GM12878 (cell line): Measurements from ENCODE around the gene CD300E. TPM values are rescaled to one million over a fixed set of nuclear protein-coding genes. Genes with fewer than 3 reads are reported as not detected.

Source experiments
- ATF7 ChIP-seq: fragments of 450-650 bp; IDR thresholded peaks from 2 replicates; pipeline ENCODE4 v1.6.1; 2016; ENCODE audit warnings: low read depth, mild to moderate bottlenecking
- CEBPB ChIP-seq, 2 experiments: fragments of 150-350 bp in 1 of 2; IDR thresholded peaks; 2 replicates each; pipeline ENCODE4 v1.6.1; 2012 to 2014; ENCODE audit warnings: low read depth in 2 of 2, low read length in 2 of 2, borderline replicate concordance in 1 of 2, inconsistent platforms in 1 of 2
- CHD2 ChIP-seq: IDR thresholded peaks from 2 replicates; pipeline ENCODE4 v1.6.1; 2011; ENCODE audit warnings: low read depth, low read length, improper control_type of control experiment, borderline replicate concordance
- CREM ChIP-seq: IDR thresholded peaks from 2 replicates; pipeline ENCODE4 v1.6.1; 2014; ENCODE audit warnings: antibody characterized with exemption, low read depth
- ESRRA ChIP-seq: IDR thresholded peaks from 2 replicates; pipeline ENCODE4 v1.6.1; 2012; ENCODE audit warnings: mild to moderate bottlenecking, low read length, improper control_type of control experiment
- GABPA ChIP-seq: IDR thresholded peaks from 2 replicates; pipeline ENCODE4 v1.6.1; 2014; ENCODE audit warnings: antibody characterized with exemption, low read depth, mild to moderate bottlenecking, inconsistent platforms
- HDAC6 ChIP-seq: fragments of 200-600 bp; sonication (generic); IDR thresholded peaks from one replicate; pipeline ENCODE4 v1.8.0; 2017; ENCODE audit warnings: antibody characterized with exemption; ENCODE audit not compliant: unreplicated experiment
- NFYA ChIP-seq: IDR thresholded peaks from 2 replicates; pipeline ENCODE4 v1.6.1; 2011; ENCODE audit warnings: low read depth, mild to moderate bottlenecking, low read length, improper control_type of control experiment, borderline replicate concordance
- NR2F1 ChIP-seq: fragments of 450-650 bp; conservative IDR thresholded peaks from 2 replicates; pipeline ENCODE4 v1.6.1; 2017; ENCODE audit warnings: mild to moderate bottlenecking
- RFX5 ChIP-seq: IDR thresholded peaks from 2 replicates; pipeline ENCODE4 v1.6.1; 2011; ENCODE audit warnings: low read depth, low read length, improper control_type of control experiment
- SIX5 ChIP-seq: IDR thresholded peaks from 2 replicates; pipeline ENCODE4 v1.6.1; 2011; ENCODE audit warnings: mild to moderate bottlenecking, low read depth, low read length, moderate library complexity; ENCODE audit not compliant: severe bottlenecking
- SMAD1 ChIP-seq: fragments of 450-650 bp; IDR thresholded peaks from 2 replicates; pipeline ENCODE4 v1.6.1; 2018; ENCODE audit warnings: mild to moderate bottlenecking, low read depth; ENCODE audit not compliant: partially characterized antibody
- SMARCA5 ChIP-seq: fragments of 450-650 bp; IDR thresholded peaks from 2 replicates; pipeline ENCODE4 v1.6.1; 2017; ENCODE audit warnings: mild to moderate bottlenecking
- STAT3 ChIP-seq: IDR thresholded peaks from 2 replicates; pipeline ENCODE4 v1.6.1; 2011; ENCODE audit warnings: low read depth, low read length, improper control_type of control experiment
- TARDBP ChIP-seq: IDR thresholded peaks from 2 replicates; pipeline ENCODE4 v1.6.1; 2016; ENCODE audit warnings: borderline replicate concordance
- YBX1 ChIP-seq: fragments of 450-650 bp; IDR thresholded peaks from 2 replicates; pipeline ENCODE4 v1.6.1; 2016; ENCODE audit warnings: antibody characterized with exemption
- polyA plus RNA-seq, 11 experiments: library from polyadenylated mRNA; depleted of rRNA in 4 of 11; unstranded in 6 of 11; stranded (reverse) in 5 of 11; fragments of >200 nt; fragmentation: Nextera tagmentation in 4 of 11; fragmentation: Illumina TruSeq in 1 of 11; extraction: Ambion mirVana in 4 of 11; extraction: Trizol in 1 of 11; gene quantifications; 1 replicate in 1 of 11; 2 replicates in 10 of 11; pipeline versions ENCODE4 v1.2.1 to v1.2.3, GENCODE V29; 2011 to 2016; ENCODE audit warnings: inconsistent platforms in 2 of 11, missing spikeins in 2 of 11, low read depth in 1 of 11
- total RNA-seq, 4 experiments: library from RNA; depleted of rRNA in 3 of 4; stranded (reverse); fragments of >200 nt in 3 of 4; fragmentation: Illumina TruSeq in 1 of 4; extraction: Trizol in 1 of 4; gene quantifications; 2 replicates each; pipeline versions ENCODE4 v1.2.1 to v1.2.3, GENCODE V29; 2013 to 2021
- TF ChIP-seq, protein P1 (sequence below): IDR thresholded peaks from 2 replicates; pipeline ENCODE4 v1.6.1; 2011; ENCODE audit warnings: low read depth, low read length, improper control_type of control experiment, borderline replicate concordance
- TF ChIP-seq, protein P2 (sequence below): fragments of 450-650 bp; IDR thresholded peaks from 2 replicates; pipeline ENCODE4 v1.6.1; 2017; ENCODE audit warnings: antibody characterized with exemption, mild to moderate bottlenecking, moderate library complexity
- TF ChIP-seq, protein P3 (sequence below), 3 experiments: IDR thresholded peaks in 2 of 3; conservative IDR thresholded peaks in 1 of 3; 2 replicates each; pipeline ENCODE4 v1.5.1; 2011; ENCODE audit warnings: low read depth in 3 of 3, low read length in 3 of 3, mild to moderate bottlenecking in 3 of 3, control low read depth in 2 of 3, moderate library complexity in 2 of 3, inconsistent platforms in 1 of 3, mixed read lengths in 1 of 3; ENCODE audit not compliant: control insufficient read depth in 2 of 3, insufficient read depth in 1 of 3; ENCODE audit errors: extremely low read depth in 1 of 3
- TF ChIP-seq, protein P4 (sequence below): fragments of 150-350 bp; IDR thresholded peaks from 2 replicates; pipeline ENCODE4 v1.6.1; 2014; ENCODE audit warnings: mild to moderate bottlenecking, low read depth, low read length
- TF ChIP-seq, protein P5 (sequence below): fragments of 450-650 bp; conservative IDR thresholded peaks from 2 replicates; pipeline ENCODE4 v1.6.1; 2017; ENCODE audit warnings: mild to moderate bottlenecking, moderate library complexity

The CD300E gene
- total and polyA plus RNA-seq, 10 of the 15 experiments (the other 5 are each of a cell fraction or from before 2014, with no cell fraction given): not detected

DNA sequence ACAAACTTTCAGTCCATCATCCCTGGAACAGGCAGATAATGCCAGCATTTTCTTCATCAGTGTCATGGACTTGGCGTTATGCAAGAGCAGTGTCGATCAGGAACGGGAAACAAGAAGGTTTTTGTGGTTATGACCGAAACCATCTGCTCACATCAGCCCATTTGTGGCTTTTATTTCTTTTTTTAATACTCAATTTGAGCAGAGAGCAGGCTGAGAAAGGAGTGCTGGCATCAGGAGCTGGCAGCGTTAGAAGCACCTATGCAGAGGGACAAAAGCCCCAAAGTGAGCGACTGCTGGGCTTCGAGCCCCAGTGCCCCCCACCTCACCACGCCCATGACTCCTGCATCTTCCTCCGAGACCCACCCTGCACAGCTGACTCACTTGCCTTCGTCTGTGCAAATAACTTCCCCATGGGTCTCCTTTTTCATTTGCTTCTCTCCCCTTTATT, 16.2 kb upstream of the CD300E start (continued):
- TF ChIP-seq, protein P1, sequence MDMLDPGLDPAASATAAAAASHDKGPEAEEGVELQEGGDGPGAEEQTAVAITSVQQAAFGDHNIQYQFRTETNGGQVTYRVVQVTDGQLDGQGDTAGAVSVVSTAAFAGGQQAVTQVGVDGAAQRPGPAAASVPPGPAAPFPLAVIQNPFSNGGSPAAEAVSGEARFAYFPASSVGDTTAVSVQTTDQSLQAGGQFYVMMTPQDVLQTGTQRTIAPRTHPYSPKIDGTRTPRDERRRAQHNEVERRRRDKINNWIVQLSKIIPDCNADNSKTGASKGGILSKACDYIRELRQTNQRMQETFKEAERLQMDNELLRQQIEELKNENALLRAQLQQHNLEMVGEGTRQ: no peak
- TF ChIP-seq NFYA: no peak
- TF ChIP-seq, protein P2, sequence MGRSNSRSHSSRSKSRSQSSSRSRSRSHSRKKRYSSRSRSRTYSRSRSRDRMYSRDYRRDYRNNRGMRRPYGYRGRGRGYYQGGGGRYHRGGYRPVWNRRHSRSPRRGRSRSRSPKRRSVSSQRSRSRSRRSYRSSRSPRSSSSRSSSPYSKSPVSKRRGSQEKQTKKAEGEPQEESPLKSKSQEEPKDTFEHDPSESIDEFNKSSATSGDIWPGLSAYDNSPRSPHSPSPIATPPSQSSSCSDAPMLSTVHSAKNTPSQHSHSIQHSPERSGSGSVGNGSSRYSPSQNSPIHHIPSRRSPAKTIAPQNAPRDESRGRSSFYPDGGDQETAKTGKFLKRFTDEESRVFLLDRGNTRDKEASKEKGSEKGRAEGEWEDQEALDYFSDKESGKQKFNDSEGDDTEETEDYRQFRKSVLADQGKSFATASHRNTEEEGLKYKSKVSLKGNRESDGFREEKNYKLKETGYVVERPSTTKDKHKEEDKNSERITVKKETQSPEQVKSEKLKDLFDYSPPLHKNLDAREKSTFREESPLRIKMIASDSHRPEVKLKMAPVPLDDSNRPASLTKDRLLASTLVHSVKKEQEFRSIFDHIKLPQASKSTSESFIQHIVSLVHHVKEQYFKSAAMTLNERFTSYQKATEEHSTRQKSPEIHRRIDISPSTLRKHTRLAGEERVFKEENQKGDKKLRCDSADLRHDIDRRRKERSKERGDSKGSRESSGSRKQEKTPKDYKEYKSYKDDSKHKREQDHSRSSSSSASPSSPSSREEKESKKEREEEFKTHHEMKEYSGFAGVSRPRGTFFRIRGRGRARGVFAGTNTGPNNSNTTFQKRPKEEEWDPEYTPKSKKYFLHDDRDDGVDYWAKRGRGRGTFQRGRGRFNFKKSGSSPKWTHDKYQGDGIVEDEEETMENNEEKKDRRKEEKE: no peak
- no peak for TF ChIP-seq HDAC6
- TF ChIP-seq, protein P3, sequence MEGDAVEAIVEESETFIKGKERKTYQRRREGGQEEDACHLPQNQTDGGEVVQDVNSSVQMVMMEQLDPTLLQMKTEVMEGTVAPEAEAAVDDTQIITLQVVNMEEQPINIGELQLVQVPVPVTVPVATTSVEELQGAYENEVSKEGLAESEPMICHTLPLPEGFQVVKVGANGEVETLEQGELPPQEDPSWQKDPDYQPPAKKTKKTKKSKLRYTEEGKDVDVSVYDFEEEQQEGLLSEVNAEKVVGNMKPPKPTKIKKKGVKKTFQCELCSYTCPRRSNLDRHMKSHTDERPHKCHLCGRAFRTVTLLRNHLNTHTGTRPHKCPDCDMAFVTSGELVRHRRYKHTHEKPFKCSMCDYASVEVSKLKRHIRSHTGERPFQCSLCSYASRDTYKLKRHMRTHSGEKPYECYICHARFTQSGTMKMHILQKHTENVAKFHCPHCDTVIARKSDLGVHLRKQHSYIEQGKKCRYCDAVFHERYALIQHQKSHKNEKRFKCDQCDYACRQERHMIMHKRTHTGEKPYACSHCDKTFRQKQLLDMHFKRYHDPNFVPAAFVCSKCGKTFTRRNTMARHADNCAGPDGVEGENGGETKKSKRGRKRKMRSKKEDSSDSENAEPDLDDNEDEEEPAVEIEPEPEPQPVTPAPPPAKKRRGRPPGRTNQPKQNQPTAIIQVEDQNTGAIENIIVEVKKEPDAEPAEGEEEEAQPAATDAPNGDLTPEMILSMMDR (IDR thresholded peaks at IDR 0.05 in 2 of 3, conservative IDR thresholded peaks at IDR 0.05 in 1 of 3; ENCODE audit: control insufficient read depth in 2 of 3, extremely low read depth in 1 of 3, insufficient read depth in 1 of 3, low read depth in 3 of 3, low read length in 3 of 3): no peak
- no peak for TF ChIP-seq CREM
- no peak for TF ChIP-seq STAT3
- peak in 1 of 2 experiments; percentile 26; a peak in 1 of 4 replicates for TF ChIP-seq CEBPB (IDR thresholded peaks at IDR 0.05; ENCODE audit: borderline replicate concordance in 1 of 2, low read depth in 2 of 2, low read length in 2 of 2)
- TF ChIP-seq SMAD1: no peak
- TF ChIP-seq SIX5: no peak
- TF ChIP-seq CHD2: no peak
- TF ChIP-seq ATF7: no peak
- no peak for TF ChIP-seq GABPA
- TF ChIP-seq NR2F1: no peak
- no peak for TF ChIP-seq ESRRA
- TF ChIP-seq, protein P4, sequence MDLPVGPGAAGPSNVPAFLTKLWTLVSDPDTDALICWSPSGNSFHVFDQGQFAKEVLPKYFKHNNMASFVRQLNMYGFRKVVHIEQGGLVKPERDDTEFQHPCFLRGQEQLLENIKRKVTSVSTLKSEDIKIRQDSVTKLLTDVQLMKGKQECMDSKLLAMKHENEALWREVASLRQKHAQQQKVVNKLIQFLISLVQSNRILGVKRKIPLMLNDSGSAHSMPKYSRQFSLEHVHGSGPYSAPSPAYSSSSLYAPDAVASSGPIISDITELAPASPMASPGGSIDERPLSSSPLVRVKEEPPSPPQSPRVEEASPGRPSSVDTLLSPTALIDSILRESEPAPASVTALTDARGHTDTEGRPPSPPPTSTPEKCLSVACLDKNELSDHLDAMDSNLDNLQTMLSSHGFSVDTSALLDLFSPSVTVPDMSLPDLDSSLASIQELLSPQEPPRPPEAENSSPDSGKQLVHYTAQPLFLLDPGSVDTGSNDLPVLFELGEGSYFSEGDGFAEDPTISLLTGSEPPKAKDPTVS: no peak
- no peak for TF ChIP-seq YBX1
- no peak for TF ChIP-seq RFX5
- TF ChIP-seq SMARCA5: no peak
- TF ChIP-seq TARDBP: no peak
- TF ChIP-seq, protein P5, sequence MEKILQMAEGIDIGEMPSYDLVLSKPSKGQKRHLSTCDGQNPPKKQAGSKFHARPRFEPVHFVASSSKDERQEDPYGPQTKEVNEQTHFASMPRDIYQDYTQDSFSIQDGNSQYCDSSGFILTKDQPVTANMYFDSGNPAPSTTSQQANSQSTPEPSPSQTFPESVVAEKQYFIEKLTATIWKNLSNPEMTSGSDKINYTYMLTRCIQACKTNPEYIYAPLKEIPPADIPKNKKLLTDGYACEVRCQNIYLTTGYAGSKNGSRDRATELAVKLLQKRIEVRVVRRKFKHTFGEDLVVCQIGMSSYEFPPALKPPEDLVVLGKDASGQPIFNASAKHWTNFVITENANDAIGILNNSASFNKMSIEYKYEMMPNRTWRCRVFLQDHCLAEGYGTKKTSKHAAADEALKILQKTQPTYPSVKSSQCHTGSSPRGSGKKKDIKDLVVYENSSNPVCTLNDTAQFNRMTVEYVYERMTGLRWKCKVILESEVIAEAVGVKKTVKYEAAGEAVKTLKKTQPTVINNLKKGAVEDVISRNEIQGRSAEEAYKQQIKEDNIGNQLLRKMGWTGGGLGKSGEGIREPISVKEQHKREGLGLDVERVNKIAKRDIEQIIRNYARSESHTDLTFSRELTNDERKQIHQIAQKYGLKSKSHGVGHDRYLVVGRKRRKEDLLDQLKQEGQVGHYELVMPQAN: no peak
